ENCODE data around the gene PSEN1.
"Not testable (repeated sequence)": the region's sequence is repeated elsewhere in the genome, so short reads cannot be mapped to it uniquely, and the experiment has no call there.

PSEN1 gene

GRCh38 chr14:73168274-73168673, 32.0 kb downstream of the PSEN1 start:
- no peak for DNase-seq

GRCh38 chr14:73168691-73169090, 32.4 kb downstream of the PSEN1 start:
- no peak for DNase-seq

GRCh38 chr14:73169855-73170254, 33.5 kb downstream of the PSEN1 start:
- not testable (repeated sequence) for DNase-seq

DNA sequence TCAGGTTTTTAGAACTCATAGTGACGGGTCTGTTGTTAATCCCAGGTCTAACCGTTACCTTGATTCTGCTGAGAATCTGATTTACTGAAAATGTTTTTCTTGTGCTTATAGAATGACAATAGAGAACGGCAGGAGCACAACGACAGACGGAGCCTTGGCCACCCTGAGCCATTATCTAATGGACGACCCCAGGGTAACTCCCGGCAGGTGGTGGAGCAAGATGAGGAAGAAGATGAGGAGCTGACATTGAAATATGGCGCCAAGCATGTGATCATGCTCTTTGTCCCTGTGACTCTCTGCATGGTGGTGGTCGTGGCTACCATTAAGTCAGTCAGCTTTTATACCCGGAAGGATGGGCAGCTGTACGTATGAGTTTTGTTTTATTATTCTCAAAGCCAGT, 34.4 kb downstream of the PSEN1 start:
- DNase-seq = no peak

GRCh38 chr14:73172500-73172899, 36.2 kb downstream of the PSEN1 start:
- no peak for DNase-seq

DNA sequence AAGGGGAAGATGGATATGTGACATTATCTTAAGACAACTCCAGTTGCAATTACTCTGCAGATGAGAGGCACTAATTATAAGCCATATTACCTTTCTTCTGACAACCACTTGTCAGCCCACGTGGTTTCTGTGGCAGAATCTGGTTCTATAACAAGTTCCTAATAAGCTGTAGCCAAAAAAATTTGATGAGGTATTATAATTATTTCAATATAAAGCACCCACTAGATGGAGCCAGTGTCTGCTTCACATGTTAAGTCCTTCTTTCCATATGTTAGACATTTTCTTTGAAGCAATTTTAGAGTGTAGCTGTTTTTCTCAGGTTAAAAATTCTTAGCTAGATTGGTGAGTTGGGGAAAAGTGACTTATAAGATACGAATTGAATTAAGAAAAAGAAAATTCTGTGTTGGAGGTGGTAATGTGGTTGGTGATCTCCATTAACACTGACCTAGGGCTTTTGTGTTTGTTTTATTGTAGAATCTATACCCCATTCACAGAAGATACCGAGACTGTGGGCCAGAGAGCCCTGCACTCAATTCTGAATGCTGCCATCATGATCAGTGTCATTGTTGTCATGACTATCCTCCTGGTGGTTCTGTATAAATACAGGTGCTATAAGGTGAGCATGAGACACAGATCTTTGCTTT, 36.9 kb downstream of the PSEN1 start:
- DNase-seq = no peak

DNA sequence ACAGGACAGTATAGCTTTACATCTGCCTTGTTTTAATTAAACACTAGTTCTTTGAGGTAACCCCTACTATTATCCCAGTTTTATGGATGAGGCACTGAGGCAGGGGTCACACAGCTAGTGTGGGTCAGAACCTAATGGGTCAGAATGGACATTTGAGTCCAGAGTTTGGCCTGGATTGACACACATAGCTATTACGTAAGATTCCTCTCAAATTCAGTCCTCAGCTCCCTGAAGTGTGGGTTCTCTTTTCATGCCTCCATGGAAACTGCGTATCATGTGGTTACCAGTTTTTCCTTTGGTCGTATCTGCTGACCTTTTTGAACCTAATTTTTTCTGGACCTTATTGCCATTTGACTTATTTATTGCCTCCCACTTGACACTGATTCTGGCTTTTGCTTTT, 40.4 kb downstream of the PSEN1 start:
- DNase-seq = no peak

DNA sequence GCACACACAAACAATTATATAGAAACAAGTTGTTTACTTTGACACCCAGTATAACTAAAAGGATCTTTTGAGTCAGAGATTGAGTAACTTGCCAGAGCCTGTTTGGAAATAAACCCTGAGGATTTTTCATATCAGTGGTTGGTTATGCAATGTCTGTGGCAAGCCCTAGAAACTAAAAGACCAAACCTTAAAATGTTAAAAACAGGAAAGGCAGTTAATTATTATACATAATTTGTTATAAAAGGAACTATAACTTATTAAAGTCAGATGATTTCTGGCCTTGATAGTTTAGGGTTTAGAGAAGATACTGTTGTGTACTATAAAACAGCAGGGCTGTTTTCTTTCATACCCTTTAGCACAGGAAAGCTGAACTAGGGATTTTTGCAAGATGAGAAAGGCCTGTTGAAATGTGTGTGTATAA, 44.1 kb downstream of the PSEN1 start:
- DNase-seq = no peak

DNA sequence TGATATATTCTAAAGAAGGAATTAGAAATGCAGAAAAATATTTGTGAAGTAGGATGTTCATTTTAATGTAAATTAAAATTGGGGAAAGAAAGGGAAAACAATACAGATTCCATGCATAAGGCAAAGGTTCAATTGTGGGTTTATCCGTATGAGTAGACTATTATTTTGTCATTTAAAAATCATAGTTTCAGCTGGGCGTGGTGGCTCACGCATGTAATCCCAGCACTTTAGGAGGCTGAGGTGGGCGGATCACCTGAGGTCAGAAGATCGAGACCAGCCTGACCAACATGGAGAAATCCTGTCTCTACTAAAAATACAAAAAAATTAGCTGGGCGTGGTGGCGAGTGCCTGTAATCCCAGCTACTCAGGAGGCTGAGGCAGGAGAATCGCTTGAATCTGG, 44.7 kb downstream of the PSEN1 start:
- DNase-seq = not testable (repeated sequence)

DNA sequence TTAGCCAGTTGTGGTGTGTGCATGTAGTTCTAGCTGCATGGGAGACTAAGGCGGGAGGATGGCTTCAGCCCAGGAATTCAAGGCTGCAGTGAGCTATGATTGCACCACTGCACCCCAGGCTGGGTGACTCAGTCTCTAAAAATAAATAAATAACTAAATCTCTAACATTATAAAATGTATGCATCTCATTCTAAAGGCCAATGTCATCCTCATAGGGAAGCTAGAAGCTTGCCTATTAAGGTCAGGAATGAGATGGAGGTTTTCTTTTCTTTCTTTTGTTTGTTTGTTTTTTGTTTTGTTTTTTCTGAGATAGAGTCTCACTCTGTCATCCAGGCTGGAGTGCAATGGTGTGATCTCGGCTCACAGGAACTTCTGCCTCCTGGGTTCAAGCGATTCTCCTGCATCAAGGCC, 52.2 kb downstream of the PSEN1 start:
- DNase-seq = no peak

- DNase-seq = no peak
Observed at GRCh38 chr14:73189651-73190050, 53.3 kb downstream of the PSEN1 start.

GRCh38 chr14:73191441-73191840, 55.1 kb downstream of the PSEN1 start:
- no peak for DNase-seq

- not testable (repeated sequence) for DNase-seq
Observed at GRCh38 chr14:73194306-73194705, 58.0 kb downstream of the PSEN1 start.

- DNase-seq = no peak
Observed at GRCh38 chr14:73198253-73198652, 61.9 kb downstream of the PSEN1 start.

- no peak for DNase-seq
Observed at GRCh38 chr14:73203527-73203926, 67.2 kb downstream of the PSEN1 start.

GRCh38 chr14:73207615-73208014, 71.3 kb downstream of the PSEN1 start:
- no peak for DNase-seq

DNA sequence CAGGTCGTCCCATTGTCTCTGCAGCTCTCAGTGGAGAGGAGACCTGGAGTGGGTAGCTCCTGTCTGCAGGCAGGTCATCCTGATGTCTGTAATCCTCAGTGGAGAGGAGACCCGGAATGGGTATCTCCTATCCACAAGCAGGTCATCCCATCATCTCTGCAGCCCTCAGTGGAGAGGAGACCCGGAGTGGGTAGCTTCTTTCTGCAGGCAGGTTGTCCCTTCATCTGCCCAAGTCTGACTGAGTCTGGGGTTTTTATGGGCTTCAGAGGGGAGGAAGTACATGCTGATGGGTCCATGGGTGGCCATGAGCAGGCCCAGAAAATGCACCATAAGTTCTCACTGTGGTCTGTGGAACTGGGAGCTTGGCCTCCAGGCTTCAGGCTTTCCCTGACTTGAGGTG, 72.1 kb downstream of the PSEN1 start:
- no peak for DNase-seq

- DNase-seq = no peak
Observed at GRCh38 chr14:73208846-73209245, 72.5 kb downstream of the PSEN1 start.

- DNase-seq = no peak
Observed at GRCh38 chr14:73209953-73210352, 73.6 kb downstream of the PSEN1 start.

- no peak for DNase-seq
Observed at GRCh38 chr14:73211251-73212040, 75.1 kb downstream of the PSEN1 start.

- DNase-seq = no peak
Observed at GRCh38 chr14:73216030-73216429, 79.7 kb downstream of the PSEN1 start.

DNA sequence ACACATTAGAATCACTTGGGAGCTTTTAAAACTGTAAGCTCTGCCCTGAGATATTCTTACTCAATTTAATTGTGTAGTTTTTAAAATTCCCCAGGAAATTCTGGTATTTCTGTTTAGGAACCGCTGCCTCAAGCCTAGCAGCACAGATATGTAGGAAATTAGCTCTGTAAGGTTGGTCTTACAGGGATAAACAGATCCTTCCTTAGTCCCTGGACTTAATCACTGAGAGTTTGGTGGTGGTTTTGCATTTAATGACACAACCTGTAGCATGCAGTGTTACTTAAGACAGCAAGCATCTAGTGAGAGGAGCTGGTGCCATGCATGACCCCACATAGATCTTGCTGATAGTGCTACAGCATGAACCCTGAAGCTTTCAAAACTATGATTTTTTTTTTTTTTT, 81.1 kb downstream of the PSEN1 start:
- DNase-seq = no peak

DNA sequence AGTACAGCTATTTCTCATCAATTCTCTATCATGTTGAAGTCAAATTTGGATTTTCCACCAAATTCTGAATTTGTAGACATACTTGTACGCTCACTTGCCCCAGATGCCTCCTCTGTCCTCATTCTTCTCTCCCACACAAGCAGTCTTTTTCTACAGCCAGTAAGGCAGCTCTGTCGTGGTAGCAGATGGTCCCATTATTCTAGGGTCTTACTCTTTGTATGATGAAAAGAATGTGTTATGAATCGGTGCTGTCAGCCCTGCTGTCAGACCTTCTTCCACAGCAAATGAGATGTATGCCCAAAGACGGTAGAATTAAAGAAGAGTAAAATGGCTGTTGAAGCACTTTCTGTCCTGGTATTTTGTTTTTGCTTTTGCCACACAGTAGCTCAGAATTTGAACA, 83.8 kb downstream of the PSEN1 start:
- no peak for DNase-seq

DNA sequence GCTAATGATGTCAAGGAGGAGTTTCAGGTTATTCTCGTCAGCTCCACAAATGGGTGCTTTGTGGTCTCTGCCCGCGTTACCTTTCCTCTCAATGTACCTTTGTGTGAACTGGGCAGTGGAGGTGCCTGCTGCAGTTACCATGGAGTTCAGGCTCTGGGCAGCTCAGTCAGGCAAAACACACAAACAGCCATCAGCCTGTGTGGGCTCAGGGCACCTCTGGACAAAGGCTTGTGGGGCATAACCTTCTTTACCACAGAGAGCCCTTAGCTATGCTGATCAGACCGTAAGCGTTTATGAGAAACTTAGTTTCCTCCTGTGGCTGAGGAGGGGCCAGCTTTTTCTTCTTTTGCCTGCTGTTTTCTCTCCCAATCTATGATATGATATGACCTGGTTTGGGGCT, 84.3 kb downstream of the PSEN1 start:
- no peak for DNase-seq

DNA sequence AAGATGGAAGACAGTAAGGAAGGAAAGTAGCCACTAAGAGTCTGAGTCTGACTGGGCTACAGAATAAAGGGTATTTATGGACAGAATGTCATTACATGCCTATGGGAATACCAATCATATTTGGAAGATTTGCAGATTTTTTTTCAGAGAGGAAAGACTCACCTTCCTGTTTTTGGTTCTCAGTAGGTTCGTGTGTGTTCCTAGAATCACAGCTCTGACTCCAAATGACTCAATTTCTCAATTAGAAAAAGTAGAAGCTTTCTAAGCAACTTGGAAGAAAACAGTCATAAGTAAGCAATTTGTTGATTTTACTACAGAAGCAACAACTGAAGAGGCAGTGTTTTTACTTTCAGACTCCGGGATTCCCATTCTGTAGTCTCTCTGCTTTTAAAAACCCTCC, 85.6 kb downstream of the PSEN1 start:
- DNase-seq = no peak
